ENCODE results near the gene SPATS2L. TPM values are rescaled to one million over a fixed set of nuclear protein-coding genes. Genes with fewer than 3 reads are reported as not detected.

The SPATS2L gene
- total and polyA plus RNA-seq, 2 of the 13 experiments (the other 11 are each of a cell fraction or from before 2014, with no cell fraction given) = 154 to 212 TPM

- TF ChIP-seq ZNF441 (CRISPR knock-in tag; IDR thresholded peaks at IDR 0.05; ENCODE audit: borderline replicate concordance) (no peak), STAG1 (CRISPR knock-in tag; IDR thresholded peaks at IDR 0.05) (no peak), SMAD1 (CRISPR knock-in tag; IDR thresholded peaks at IDR 0.05; ENCODE audit: borderline replicate concordance, low read depth) (no peak), ZFP36L2 (CRISPR knock-in tag; IDR thresholded peaks at IDR 0.05) (no peak), ZBTB34 (CRISPR knock-in tag; IDR thresholded peaks at IDR 0.05) (no peak), PHF5A (CRISPR knock-in tag; IDR thresholded peaks at IDR 0.05; ENCODE audit: low read depth, unreplicated experiment) (no peak), SRY (CRISPR knock-in tag; IDR thresholded peaks at IDR 0.05) (no peak), SRSF1 (optimal IDR thresholded peaks at IDR 0.05; ENCODE audit: low read depth, low read length) (no peak), ZNF251 (CRISPR knock-in tag; IDR thresholded peaks at IDR 0.05) (no peak), ARID3A (IDR thresholded peaks at IDR 0.05; ENCODE audit: low read depth, low read length) (no peak), GATAD1 (CRISPR knock-in tag; IDR thresholded peaks at IDR 0.05) (no peak)
These were observed 9.4 kb upstream of the SPATS2L start (continued) for GRCh38 chr2:200297100-200297499.

GRCh38 chr2:200297989-200298388, 8.5 kb upstream of the SPATS2L start:
- FAIRE-seq = no peak
- Histone ChIP-seq H3K9me3 (ENCODE audit: low read length) (no peaks in the 10 kb centered on the region), H3K4me2 (ENCODE audit: low read depth, low read length) (no peak overlapping the region), H3K27me3 (ENCODE audit: control insufficient read depth in 1 of 2, insufficient read depth in 2 of 2, low read length in 2 of 2) (no peaks in the 10 kb centered on the region; a peak in 1 of 5 replicates), H3K27ac (ENCODE audit: extremely low read length, insufficient read depth, low read length) (no peak overlapping the region), H3K79me2 (ENCODE audit: insufficient read depth, low read length) (no peaks in the 10 kb centered on the region), H4K20me1 (ENCODE audit: insufficient read depth, low read length) (no peaks in the 10 kb centered on the region), H3K4me1 (ENCODE audit: insufficient read depth, low read length) (peaks cover 29% of the 10 kb centered on the region), H2AFZ (ENCODE audit: low read length) (no peak overlapping the region), H3K36me3 (replicated peaks in 1 of 2; ENCODE audit: control insufficient read depth in 1 of 2, insufficient read depth in 2 of 2, low read length in 2 of 2) (no peaks in the 10 kb centered on the region), H3K9ac (ENCODE audit: insufficient read depth, low read depth, low read length) (no peak overlapping the region), H3K4me3 (replicated peaks in 1 of 3; ENCODE audit: insufficient read depth in 1 of 3, low read depth in 2 of 3, low read length in 3 of 3) (no peak overlapping the region)
- intact Hi-C loops (cut with micrococcal nuclease; ENCODE audit: unreplicated experiment) (no loop called here), in situ Hi-C loops (cut with HindIII; ENCODE audit: extremely low pct_ligation_motif_present, low pct_unique_long_range_greater_than_20kb) (no loop called here)
- ChIA-PET POLR2A (no interaction called here), CTCF (ENCODE audit: low intra/inter-chr PET ratio, low total read pairs) (no interaction called here)
- no peak for ATAC-seq
- WGBS (ENCODE audit: low lambda C conversion rate) = 89% methylated on average over 5 of the region's 5 CpGs
- BruUV-seq (replicated peaks) = no TSS peak
- DNase-seq (ENCODE audit: low spot score) = no peak
- TF ChIP-seq ZNF362 (CRISPR knock-in tag; IDR thresholded peaks at IDR 0.05; ENCODE audit: borderline replicate concordance) = no peak
- no peak for TF ChIP-seq ADNP (CRISPR knock-in tag; IDR thresholded peaks at IDR 0.05)
- no peak for TF ChIP-seq ZMYM4 (CRISPR knock-in tag; IDR thresholded peaks at IDR 0.05)
- TF ChIP-seq CEBPZ (IDR thresholded peaks at IDR 0.05; ENCODE audit: low read length) = no peak
- no peak for TF ChIP-seq HNRNPK (IDR thresholded peaks at IDR 0.05; ENCODE audit: low read depth, low read length, poor library complexity, severe bottlenecking)
- no peak for TF ChIP-seq KDM2A (CRISPR knock-in tag; IDR thresholded peaks at IDR 0.05; ENCODE audit: borderline replicate concordance, low read depth)
